ENCODE data around the gene SLC2A4RG.

The SLC2A4RG gene

GRCh38 chr20:63701329-63702035, 38.1 kb upstream of the SLC2A4RG start:
- FAIRE-seq (no peak), DNase-seq (ENCODE audit: insufficient read length, low spot score) (peak; percentile 10)
- TF ChIP-seq, protein P1, sequence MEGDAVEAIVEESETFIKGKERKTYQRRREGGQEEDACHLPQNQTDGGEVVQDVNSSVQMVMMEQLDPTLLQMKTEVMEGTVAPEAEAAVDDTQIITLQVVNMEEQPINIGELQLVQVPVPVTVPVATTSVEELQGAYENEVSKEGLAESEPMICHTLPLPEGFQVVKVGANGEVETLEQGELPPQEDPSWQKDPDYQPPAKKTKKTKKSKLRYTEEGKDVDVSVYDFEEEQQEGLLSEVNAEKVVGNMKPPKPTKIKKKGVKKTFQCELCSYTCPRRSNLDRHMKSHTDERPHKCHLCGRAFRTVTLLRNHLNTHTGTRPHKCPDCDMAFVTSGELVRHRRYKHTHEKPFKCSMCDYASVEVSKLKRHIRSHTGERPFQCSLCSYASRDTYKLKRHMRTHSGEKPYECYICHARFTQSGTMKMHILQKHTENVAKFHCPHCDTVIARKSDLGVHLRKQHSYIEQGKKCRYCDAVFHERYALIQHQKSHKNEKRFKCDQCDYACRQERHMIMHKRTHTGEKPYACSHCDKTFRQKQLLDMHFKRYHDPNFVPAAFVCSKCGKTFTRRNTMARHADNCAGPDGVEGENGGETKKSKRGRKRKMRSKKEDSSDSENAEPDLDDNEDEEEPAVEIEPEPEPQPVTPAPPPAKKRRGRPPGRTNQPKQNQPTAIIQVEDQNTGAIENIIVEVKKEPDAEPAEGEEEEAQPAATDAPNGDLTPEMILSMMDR (IDR thresholded peaks at IDR 0.05; ENCODE audit: insufficient read depth, missing control alignments) = no peak

- no peak for FAIRE-seq
- TF ChIP-seq, protein P1 (IDR thresholded peaks at IDR 0.05; ENCODE audit: insufficient read depth, missing control alignments) = no peak
- DNase-seq (ENCODE audit: insufficient read length, low spot score) = no peak
Observed at GRCh38 chr20:63702036-63702665, 37.4 kb upstream of the SLC2A4RG start.

DNA sequence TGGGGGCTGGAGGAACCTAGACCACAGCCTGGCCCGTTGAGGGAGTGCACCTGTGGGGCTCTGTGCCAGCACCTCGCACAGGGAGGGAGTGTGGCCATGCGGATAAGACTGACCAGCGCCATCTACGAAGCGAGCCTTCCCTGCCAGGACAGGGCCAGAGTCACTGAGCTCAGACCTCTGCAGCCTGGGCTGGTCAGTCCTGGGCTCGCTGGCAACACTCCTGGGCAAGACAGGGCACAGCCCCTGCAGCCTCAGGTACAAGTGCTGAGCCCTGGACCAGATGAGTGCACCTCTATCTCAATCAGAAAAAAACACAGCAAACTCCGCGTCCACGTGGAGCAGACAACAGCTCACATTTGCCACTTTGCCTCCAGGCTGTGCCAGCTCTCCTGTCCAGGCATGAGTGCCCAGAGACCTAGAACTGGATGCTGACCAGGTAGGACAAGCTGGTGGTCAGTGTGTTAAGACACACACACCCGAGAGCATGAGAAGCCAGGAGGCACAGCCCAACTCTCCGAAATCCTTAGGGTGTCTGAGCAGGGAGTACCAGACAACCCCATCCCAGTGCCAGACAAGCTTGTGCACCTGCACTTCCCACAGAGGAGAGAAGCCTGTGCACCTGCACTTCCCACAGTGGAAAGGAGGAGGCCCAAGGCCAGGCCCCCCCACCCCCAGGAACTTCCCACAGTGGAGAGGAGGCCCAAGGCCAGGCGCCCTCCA, 36.7 kb upstream of the SLC2A4RG start:
- TF ChIP-seq, protein P1 (IDR thresholded peaks at IDR 0.05; ENCODE audit: insufficient read depth, missing control alignments) = no peak
- DNase-seq (ENCODE audit: insufficient read length, low spot score) = peak; percentile 2
- FAIRE-seq = no peak

- FAIRE-seq = no peak
- no peak for DNase-seq (ENCODE audit: insufficient read length, low spot score)
- TF ChIP-seq, protein P1 (IDR thresholded peaks at IDR 0.05; ENCODE audit: insufficient read depth, missing control alignments) = no peak
Observed at GRCh38 chr20:63703471-63703975, 36.1 kb upstream of the SLC2A4RG start.

DNA sequence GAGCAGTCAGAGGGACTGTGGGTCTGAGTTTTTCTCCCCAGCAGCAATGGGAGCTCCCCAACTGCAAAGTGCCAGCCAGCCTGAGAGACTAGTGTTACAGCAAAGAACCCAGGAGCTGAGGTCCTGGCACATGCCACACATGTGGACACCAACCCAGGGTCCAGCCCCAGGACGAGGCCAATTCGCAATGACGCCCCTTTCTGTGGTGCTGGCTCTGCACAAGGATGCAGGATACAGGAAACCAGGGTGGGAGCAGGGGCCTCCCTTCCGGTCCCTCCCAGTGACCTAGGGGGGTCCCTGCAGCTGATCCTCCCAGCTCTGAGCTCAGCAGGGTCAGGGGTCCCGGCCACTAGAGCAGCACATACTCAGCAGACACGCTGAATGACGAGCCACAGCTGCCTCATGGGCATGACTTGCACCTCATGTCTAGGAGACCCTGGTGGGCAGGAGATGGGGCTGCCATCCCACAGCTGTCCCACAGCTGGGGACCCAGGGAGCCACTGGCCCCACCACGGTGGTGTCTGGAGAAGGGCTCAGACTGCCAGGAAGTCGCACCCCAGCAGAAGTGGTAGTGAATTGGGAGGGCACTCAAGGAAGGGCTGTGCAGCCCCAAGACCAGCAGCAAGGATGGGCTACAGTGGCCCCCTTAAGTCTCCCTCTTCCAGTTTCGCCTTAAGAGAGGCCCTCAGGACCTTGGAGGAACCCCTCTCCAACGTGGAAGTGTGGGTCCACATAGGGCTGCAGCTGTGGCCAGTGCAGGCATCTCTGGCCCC, 35.4 kb upstream of the SLC2A4RG start:
- TF ChIP-seq, protein P1 (IDR thresholded peaks at IDR 0.05; ENCODE audit: insufficient read depth, missing control alignments) = no peak
- no peak for DNase-seq (ENCODE audit: insufficient read length, low spot score)
- no peak for FAIRE-seq

DNA sequence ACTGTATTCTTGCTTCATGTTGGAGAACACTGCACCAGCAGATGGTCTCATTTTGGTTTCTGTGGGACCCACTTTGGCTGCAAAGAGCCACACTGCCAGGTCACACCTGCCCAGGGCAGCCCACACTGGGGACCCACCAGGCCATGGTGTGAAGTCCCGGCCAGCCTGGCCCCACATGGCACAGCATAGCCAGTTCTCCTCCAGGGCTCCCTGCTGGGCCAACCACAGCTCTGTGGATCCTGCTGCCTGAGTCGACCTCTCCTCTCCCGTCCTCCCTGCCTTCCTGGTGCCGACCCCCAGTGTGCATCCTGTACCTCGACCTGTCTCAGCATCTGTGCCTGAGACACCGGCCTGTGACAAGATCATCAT, 34.8 kb upstream of the SLC2A4RG start:
- TF ChIP-seq, protein P1 (IDR thresholded peaks at IDR 0.05; ENCODE audit: insufficient read depth, missing control alignments) = no peak
- FAIRE-seq (no peak), DNase-seq (ENCODE audit: insufficient read length, low spot score) (no peak)
